Thyroid gland (tissue), 4 donors: ENCODE data around the gene TMEM272. TPM values are rescaled to one million over a fixed set of nuclear protein-coding genes. Genes with fewer than 3 reads are reported as not detected.

Source experiments
- DNase-seq, 2 donors: peaks; one replicate each; pipeline ENCODE4 v3.0.0-alpha.2; 2019
- H3K27ac ChIP-seq, 3 donors: fragments of 200-600 bp; sonication (generic); 1 replicate in 2 of 3; 2 replicates in 1 of 3; pipeline ENCODE4 v1.5.1; 2016 to 2019; ENCODE audit warnings: mild to moderate bottlenecking in 1 of 3, moderate library complexity in 1 of 3
- H3K27me3 ChIP-seq: fragments of 200-600 bp; sonication (generic); one replicate; pipeline ENCODE4 v1.5.1; 2019
- H3K36me3 ChIP-seq, 2 donors: fragments of 200-600 bp; sonication (generic); one replicate each; pipeline ENCODE4 v1.5.1; 2016 to 2019
- H3K4me1 ChIP-seq, 2 donors: fragments of 200-600 bp; sonication (generic); one replicate each; pipeline ENCODE4 v1.5.1; 2017 to 2019
- H3K4me3 ChIP-seq, 3 donors: fragments of 200-600 bp; sonication (generic); replicated peaks in 1 of 3; 1 replicate in 2 of 3; 2 replicates in 1 of 3; pipeline ENCODE4 v1.5.1; 2016; ENCODE audit warnings: mild to moderate bottlenecking in 1 of 3
- H3K9me3 ChIP-seq: fragments of 200-600 bp; sonication (generic); one replicate; pipeline ENCODE4 v1.5.1; 2017
- POLR2A ChIP-seq, 2 donors: fragments of 450-650 bp; IDR thresholded peaks; one replicate each; pipeline ENCODE4 v1.6.1; 2017; ENCODE audit warnings: antibody characterized with exemption in 2 of 2, mild to moderate bottlenecking in 2 of 2, moderate library complexity in 1 of 2
- whole genome bisulfite sequencing, 2 donors: methylation state at CpG; one replicate each; pipeline ENCODE4 v1.1.5; 2017; 5-methylcytosine and 5-hydroxymethylcytosine counted together
- intact Hi-C: fragments of 100-400 bp; cut with DNase I; formaldehyde crosslinking; loops from one replicate; pipeline ENCODE4 v1.15.1; 2023
- total RNA-seq, 4 donors: library from RNA; depleted of rRNA; stranded (reverse); fragments of >200 nt; gene quantifications; one replicate each; pipeline ENCODE4 v1.2.3, GENCODE V29; 2016
- TF ChIP-seq, protein P1 (sequence below), 6 experiments: fragments of 200-600 bp in 3 of 6; fragments of 450-650 bp in 3 of 6; sonication (generic) in 3 of 6; IDR thresholded peaks; one replicate each; pipeline ENCODE4 v1.5.1; 2016 to 2019; ENCODE audit warnings: antibody characterized with exemption in 6 of 6, mild to moderate bottlenecking in 2 of 6, inconsistent platforms in 1 of 6, moderate library complexity in 1 of 6

Gene TMEM272
- total RNA-seq, 4 donors from 2014 or later, result not detected

DNA sequence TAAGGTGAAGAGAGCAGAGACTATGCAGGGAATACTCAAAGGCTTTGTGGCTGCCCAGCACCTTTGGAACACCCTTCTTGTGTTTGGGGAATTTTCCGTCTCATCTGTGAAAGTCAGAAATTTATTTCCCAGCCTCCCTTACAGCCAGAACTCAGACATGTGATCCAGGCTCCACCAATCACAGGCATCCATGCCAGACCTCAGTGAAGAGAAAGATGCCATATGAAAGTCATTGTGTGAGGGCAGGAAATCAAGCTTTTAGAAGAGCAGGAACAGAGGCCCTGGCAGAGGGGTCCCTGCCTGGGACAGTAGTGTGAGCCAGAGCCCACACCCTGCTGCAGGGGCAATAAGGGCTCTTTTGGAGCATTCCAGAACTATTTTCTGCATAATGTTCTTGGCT is 28.9 kb upstream of the TMEM272 start:
- H3K4me3 ChIP-seq, result no peak overlapping the region
- no peaks in the 10 kb centered on the region for H3K9me3 ChIP-seq
- intact Hi-C loops, result no loop called here
- DNase-seq, result no peak
- no peak overlapping the region for H3K27ac ChIP-seq
- no peaks in the 10 kb centered on the region for H3K27me3 ChIP-seq
- no peak for TF ChIP-seq POLR2A (IDR thresholded peaks at IDR 0.05)
- TF ChIP-seq, protein P1, sequence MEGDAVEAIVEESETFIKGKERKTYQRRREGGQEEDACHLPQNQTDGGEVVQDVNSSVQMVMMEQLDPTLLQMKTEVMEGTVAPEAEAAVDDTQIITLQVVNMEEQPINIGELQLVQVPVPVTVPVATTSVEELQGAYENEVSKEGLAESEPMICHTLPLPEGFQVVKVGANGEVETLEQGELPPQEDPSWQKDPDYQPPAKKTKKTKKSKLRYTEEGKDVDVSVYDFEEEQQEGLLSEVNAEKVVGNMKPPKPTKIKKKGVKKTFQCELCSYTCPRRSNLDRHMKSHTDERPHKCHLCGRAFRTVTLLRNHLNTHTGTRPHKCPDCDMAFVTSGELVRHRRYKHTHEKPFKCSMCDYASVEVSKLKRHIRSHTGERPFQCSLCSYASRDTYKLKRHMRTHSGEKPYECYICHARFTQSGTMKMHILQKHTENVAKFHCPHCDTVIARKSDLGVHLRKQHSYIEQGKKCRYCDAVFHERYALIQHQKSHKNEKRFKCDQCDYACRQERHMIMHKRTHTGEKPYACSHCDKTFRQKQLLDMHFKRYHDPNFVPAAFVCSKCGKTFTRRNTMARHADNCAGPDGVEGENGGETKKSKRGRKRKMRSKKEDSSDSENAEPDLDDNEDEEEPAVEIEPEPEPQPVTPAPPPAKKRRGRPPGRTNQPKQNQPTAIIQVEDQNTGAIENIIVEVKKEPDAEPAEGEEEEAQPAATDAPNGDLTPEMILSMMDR (IDR thresholded peaks at IDR 0.05), result no peak
- no peaks in the 10 kb centered on the region for H3K36me3 ChIP-seq
- no peaks in the 10 kb centered on the region for H3K4me1 ChIP-seq
- 87 to 100% methylated on average over 1 of the region's 1 CpG for WGBS, 2 donors

DNA sequence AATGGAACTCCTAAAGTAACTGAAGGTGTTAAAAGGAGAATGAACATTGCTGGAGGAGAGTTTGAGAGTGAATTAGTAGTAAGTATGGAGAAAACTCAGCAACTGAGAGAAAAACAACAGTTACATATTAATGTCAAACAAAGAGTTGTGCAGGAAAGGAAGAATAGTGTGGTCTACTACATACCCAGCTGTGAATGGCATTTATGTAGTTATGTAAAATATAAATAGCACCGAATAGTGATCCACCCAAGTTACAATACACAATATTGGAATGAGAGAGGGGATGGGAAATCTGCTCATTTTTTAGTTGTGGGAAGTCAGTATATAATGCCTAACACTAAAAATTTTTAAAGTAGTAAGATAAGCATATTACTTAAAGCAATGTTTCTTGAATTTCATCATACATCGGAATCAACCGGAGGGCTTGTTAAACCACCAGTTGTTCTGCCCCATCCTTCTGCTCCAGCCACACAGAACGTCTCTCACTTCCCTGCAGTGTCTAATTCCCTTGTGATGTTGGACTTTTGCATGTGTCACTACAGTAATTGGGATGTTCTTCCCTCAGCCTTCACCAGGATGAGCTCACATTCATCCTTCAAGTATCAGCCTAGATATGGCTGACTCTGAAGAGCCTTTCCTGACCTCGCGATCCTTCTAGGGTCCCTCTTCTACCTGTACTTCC is 28.3 kb upstream of the TMEM272 start:
- Histone ChIP-seq H3K4me3 (no peak overlapping the region), H3K9me3 (no peaks in the 10 kb centered on the region), H3K36me3 (no peaks in the 10 kb centered on the region), H3K4me1 (no peaks in the 10 kb centered on the region), H3K27ac (no peak overlapping the region), H3K27me3 (no peaks in the 10 kb centered on the region)
- TF ChIP-seq, protein P1 (IDR thresholded peaks at IDR 0.05), result no peak
- no peak for TF ChIP-seq POLR2A (IDR thresholded peaks at IDR 0.05)
- 91 to 94% methylated on average over 6 of the region's 6 CpGs for WGBS, 2 donors
- intact Hi-C loops, result no loop called here
- no peak for DNase-seq

DNA sequence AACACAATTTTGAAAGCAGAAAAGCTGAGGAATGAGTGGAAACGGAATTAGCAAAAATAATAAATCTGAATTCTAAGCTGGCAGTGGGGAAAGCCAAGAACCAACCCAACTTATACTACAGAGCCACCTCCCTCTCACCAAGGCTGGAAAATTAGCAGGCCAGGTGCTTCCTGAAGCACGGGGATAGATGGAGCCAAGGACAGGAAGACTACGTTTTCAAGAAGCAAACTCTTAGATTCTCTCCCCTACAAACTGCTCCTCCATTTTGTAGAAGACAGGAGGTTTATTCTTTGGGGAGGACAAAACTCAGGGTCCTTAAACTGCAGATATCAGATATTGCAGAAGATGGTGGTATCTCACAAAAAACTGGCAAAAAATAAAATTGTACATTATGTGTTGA is 25.6 kb upstream of the TMEM272 start:
- 63 to 74% methylated on average over 3 of the region's 3 CpGs for WGBS, 2 donors
- DNase-seq, result no peak

DNA sequence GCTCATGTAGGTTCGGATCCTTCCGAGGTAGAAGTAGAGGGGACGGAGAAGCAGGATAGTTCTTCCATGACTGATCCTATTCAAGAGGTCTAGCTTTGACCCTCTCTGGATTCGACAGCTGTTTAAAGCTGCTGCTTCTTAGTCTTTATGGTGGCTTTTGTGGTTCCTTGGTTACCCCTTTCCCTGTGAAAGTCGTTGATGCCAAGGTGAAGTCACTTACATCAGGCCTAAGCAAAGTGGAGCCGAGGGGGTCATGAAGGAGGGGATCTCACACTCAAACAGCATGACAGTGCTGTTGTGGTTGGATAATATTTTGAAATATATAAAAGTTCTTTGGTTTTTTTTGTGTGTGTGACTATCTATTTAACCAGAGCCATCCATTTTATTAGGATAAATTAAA is 24.9 kb upstream of the TMEM272 start:
- no peaks in the 10 kb centered on the region for H3K4me1 ChIP-seq
- no peaks in the 10 kb centered on the region for H3K9me3 ChIP-seq
- no peak overlapping the region for H3K4me3 ChIP-seq
- WGBS, 2 donors, result 84 to 90% methylated on average over 6 of the region's 6 CpGs
- no peak for DNase-seq
- no peak for TF ChIP-seq POLR2A (IDR thresholded peaks at IDR 0.05)
- TF ChIP-seq, protein P1 (IDR thresholded peaks at IDR 0.05), result no peak
- no peaks in the 10 kb centered on the region for H3K27me3 ChIP-seq
- H3K36me3 ChIP-seq, result no peaks in the 10 kb centered on the region
- intact Hi-C loops, result no loop called here
- H3K27ac ChIP-seq, result no peak overlapping the region

More for the DNA sequence above, 25.6 kb upstream of the TMEM272 start:
- no peak overlapping the region for H3K27ac ChIP-seq
- no peaks in the 10 kb centered on the region for H3K9me3 ChIP-seq
- H3K36me3 ChIP-seq, result no peaks in the 10 kb centered on the region
- no peak overlapping the region for H3K4me3 ChIP-seq
- TF ChIP-seq, protein P1 (IDR thresholded peaks at IDR 0.05), result no peak
- TF ChIP-seq POLR2A (IDR thresholded peaks at IDR 0.05), result no peak
- no peaks in the 10 kb centered on the region for H3K27me3 ChIP-seq
- intact Hi-C loops, result no loop called here
- H3K4me1 ChIP-seq, result no peaks in the 10 kb centered on the region

DNA sequence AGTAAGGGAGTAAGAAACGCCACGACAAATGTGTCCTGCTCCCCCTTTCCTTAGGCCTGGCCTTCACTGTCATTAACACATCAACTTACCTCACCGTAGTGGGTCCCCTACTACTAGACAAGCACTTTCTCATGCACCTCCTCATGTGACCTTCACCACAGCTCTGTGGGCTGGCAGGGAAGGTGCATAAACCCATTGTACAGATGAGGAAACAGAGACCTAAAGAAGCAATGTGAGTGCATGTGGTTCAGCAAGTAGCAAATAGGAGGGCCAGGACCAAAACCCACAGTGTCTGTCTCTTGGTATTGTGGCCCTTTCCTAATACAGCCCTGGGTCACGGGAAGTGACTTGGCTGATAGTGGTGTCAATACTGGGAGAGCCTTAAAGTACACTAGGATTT is 22.1 kb upstream of the TMEM272 start:
- no peak overlapping the region for H3K27ac ChIP-seq
- H3K27me3 ChIP-seq, result no peaks in the 10 kb centered on the region
- no peaks in the 10 kb centered on the region for H3K4me1 ChIP-seq
- H3K36me3 ChIP-seq, result no peaks in the 10 kb centered on the region
- 98 to 99% methylated on average over 4 of the region's 4 CpGs for WGBS, 2 donors
- intact Hi-C loops, result no loop called here
- TF ChIP-seq POLR2A (IDR thresholded peaks at IDR 0.05), result no peak
- TF ChIP-seq, protein P1 (IDR thresholded peaks at IDR 0.05), result no peak
- no peak for DNase-seq
- H3K4me3 ChIP-seq, result no peak overlapping the region
- H3K9me3 ChIP-seq, result no peaks in the 10 kb centered on the region
